MCF 10A (cell line): ENCODE measurements around the gene LYAR. TPM values are rescaled to one million over a fixed set of nuclear protein-coding genes. Genes with fewer than 3 reads are reported as not detected.
"Not testable (repeated sequence)": the region's sequence is repeated elsewhere in the genome, so short reads cannot be mapped to it uniquely, and the experiment has no call there.

ENCODE experiments used
- BruUV-seq: library from RNA; stranded (reverse); fragments of 400-500 nt; replicated peaks from 2 replicates; lab custom pipeline; 2021; lab: Mats Ljungman, UMichigan
- CTCF ChIA-PET: fragments of 300-600 bp; sonication (Branson Sonifier 250); formaldehyde crosslinking; extraction: SDS; loops from one replicate; lab custom pipeline; 2021; ENCODE audit warnings: antibody characterized with exemption, inconsistent platforms; lab: Yijun Ruan, JAX
- POLR2A ChIA-PET: fragments of 300-600, 350-650 bp; sonication (Branson Sonifier 250); formaldehyde crosslinking; extraction: SDS; loops from one replicate; lab custom pipeline; 2020; ENCODE audit warnings: antibody characterized with exemption, inconsistent platforms; lab: Yijun Ruan, JAX
- DNase-seq: peaks from one replicate; pipeline ENCODE4 v3.0.0-alpha.2; 2018; ENCODE audit not compliant: unreplicated experiment
- H3K27ac Mint-ChIP-seq: one replicate; pipeline ENCODE4 v1.8.0; 2022; ENCODE audit warnings: mild to moderate bottlenecking, low read depth, mixed read lengths; ENCODE audit not compliant: unreplicated experiment
- H3K27me3 Mint-ChIP-seq: one replicate; pipeline ENCODE4 v1.8.0; 2022; ENCODE audit warnings: mixed read lengths; ENCODE audit not compliant: insufficient read depth, unreplicated experiment
- H3K36me3 Mint-ChIP-seq: one replicate; pipeline ENCODE4 v1.8.0; 2022; ENCODE audit warnings: mild to moderate bottlenecking, moderate library complexity, mixed read lengths; ENCODE audit not compliant: insufficient read depth, unreplicated experiment
- H3K4me1 Mint-ChIP-seq: one replicate; pipeline ENCODE4 v1.8.0; 2022; ENCODE audit warnings: mixed read lengths; ENCODE audit not compliant: insufficient read depth, unreplicated experiment
- H3K4me3 Mint-ChIP-seq: one replicate; pipeline ENCODE4 v1.8.0; 2022; ENCODE audit warnings: mild to moderate bottlenecking, moderate library complexity, mixed read lengths; ENCODE audit not compliant: unreplicated experiment
- H3K9me3 Mint-ChIP-seq: one replicate; pipeline ENCODE4 v1.8.0; 2022; ENCODE audit warnings: mixed read lengths; ENCODE audit not compliant: unreplicated experiment
- CTCF ChIP-seq: fragments of 200-600 bp; IDR thresholded peaks from one replicate; pipeline ENCODE4 v1.8.0; 2022; ENCODE audit warnings: antibody characterized with exemption, mild to moderate bottlenecking; ENCODE audit not compliant: unreplicated experiment
- intact Hi-C: fragments of 100-400 bp; cut with micrococcal nuclease; formaldehyde crosslinking; loops from 2 replicates; pipeline ENCODE4 v1.14.1; 2022
- total RNA-seq: library from RNA; stranded (reverse); gene quantifications from 2 replicates; pipeline ENCODE4 v1.2.3, GENCODE V29; 2022

Gene LYAR
- total RNA-seq, 1 experiment from 2014 or later: 79.6 TPM

DNA sequence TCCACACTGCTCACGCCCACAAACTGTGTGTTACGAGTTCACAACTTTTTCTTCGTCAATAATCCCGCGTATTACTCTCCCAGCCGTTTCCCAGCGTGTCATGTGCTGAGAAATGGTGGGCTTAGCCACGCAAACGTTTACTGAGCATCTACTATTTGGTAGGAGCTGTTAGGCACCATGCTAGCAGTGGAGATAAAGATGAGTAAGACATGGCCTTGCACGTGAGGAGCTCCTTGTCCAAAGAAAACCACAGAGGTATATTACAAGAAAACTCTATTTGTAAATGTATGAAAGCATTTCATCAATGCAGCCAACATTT, 41.1 kb downstream of the LYAR start:
- H3K27ac Mint-ChIP-seq: peak overlapping the region; percentile 98
- H3K9me3 Mint-ChIP-seq: no peaks in the 10 kb centered on the region
- no peak for DNase-seq
- intact Hi-C loops: no loop called here
- peaks cover 24% of the 10 kb centered on the region for H3K36me3 Mint-ChIP-seq
- ChIA-PET CTCF (interaction anchor here (0.7 to 1.4 kb wide), 2 partner anchors 87 to 376 kb away, joined by 3 to 6 read pairs; no protein-coding TSS in a partner anchor), POLR2A (interaction anchor here (1.0 to 3.3 kb wide), 10 partner anchors 14 to 294 kb away, joined by 3 to 33 read pairs (median 7); partner anchors contain the start of genes LYAR and ZBTB49)
- TF ChIP-seq CTCF: no peak
- no peaks in the 10 kb centered on the region for H3K27me3 Mint-ChIP-seq
- H3K4me1 Mint-ChIP-seq: peaks cover 25% of the 10 kb centered on the region
- H3K4me3 Mint-ChIP-seq: peak overlapping the region; percentile 94
- BruUV-seq: no TSS peak

GRCh38 chr4:4248029-4248884, 41.7 kb downstream of the LYAR start, which contains the start of gene TMEM128:
Gene TMEM128 (minus strand): TSS chr4:4248223. CDS start chr4:4248202, 21 bp downstream.
- H3K4me3 Mint-ChIP-seq: peak within 1 kb of the TSS; percentile 94
- H3K27ac Mint-ChIP-seq: peak within 1 kb of the TSS; percentile 98
- TSS peak; percentile 94 for BruUV-seq
- H3K4me1 Mint-ChIP-seq: peaks cover 25% of the 10 kb centered on the region
- DNase-seq: peak; percentile 91
- no peaks in the 10 kb centered on the region for H3K27me3 Mint-ChIP-seq
- TF ChIP-seq CTCF: no peak
- intact Hi-C loops: no loop called here
- H3K36me3 Mint-ChIP-seq: peaks cover 30% of the 10 kb centered on the region
- CTCF ChIA-PET: interaction anchor here (0.6 to 1.4 kb wide), 5 partner anchors 18 to 669 kb away, joined by 3 to 6 read pairs (median 3); no protein-coding TSS in a partner anchor
- POLR2A ChIA-PET: interaction anchor here (0.6 to 3.3 kb wide), 20 partner anchors 10 to 294 kb away, joined by 3 to 33 read pairs (median 4); partner anchors contain the start of genes LYAR, STX18 and ZBTB49
- H3K9me3 Mint-ChIP-seq: no peaks in the 10 kb centered on the region

DNA sequence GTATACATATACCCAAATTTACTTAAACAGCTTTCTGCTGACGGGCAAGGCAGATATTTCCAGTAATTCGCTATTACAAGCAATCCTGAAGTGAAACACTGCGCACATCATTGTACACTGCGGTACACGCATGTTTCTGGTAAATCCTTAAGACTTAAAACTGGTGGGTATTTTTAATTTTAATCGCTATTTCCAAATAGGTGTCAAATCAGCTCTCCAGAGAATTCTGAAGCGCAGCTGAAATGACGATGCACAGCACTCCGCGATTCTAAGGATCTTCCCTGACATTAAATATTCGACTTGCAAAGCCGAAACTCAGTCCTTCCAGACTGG, 42.3 kb downstream of the LYAR start:
- H3K4me1 Mint-ChIP-seq: peaks cover 25% of the 10 kb centered on the region
- H3K4me3 Mint-ChIP-seq: peak overlapping the region; percentile 94
- no peaks in the 10 kb centered on the region for H3K9me3 Mint-ChIP-seq
- ChIA-PET POLR2A (interaction anchor here (0.6 to 3.3 kb wide), 20 partner anchors 10 to 294 kb away, joined by 3 to 33 read pairs (median 4); partner anchors contain the start of genes LYAR, STX18 and ZBTB49), CTCF (interaction anchor here (0.6 to 1.4 kb wide), 4 partner anchors 19 to 669 kb away, joined by 3 to 6 read pairs (median 4); no protein-coding TSS in a partner anchor)
- H3K27ac Mint-ChIP-seq: peak overlapping the region; percentile 98
- peaks cover 36% of the 10 kb centered on the region for H3K36me3 Mint-ChIP-seq
- no peak for DNase-seq
- TSS peak; percentile 68 for BruUV-seq
- intact Hi-C loops: no loop called here
- no peak for TF ChIP-seq CTCF
- no peaks in the 10 kb centered on the region for H3K27me3 Mint-ChIP-seq

DNA sequence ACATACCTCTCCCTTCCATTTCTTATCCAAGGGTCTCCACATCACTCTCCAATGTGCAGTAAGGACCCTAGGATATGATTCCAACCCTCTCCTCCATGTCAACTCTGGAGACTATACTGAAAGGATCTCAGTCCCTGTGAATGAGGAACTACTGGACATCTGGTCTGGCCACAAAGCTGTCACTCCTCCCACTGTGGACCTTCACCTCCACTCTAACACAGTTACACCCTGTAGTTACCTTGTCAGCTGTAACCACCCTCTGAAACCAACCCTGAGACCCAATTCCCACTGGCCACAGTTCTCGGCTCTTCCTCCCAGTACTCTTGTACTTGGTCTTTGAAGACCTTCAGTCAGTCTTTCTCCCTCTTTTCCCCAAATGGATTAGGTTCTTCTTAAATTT, 44.8 kb downstream of the LYAR start:
- no peak overlapping the region for H3K27ac Mint-ChIP-seq
- H3K4me3 Mint-ChIP-seq: no peak overlapping the region
- CTCF ChIA-PET: no interaction called here

GRCh38 chr4:4239551-4239950, 50.4 kb downstream of the LYAR start:
- intact Hi-C loops, POLR2A ChIA-PET, H3K4me3 Mint-ChIP-seq, H3K9me3 Mint-ChIP-seq, BruUV-seq, H3K27me3 Mint-ChIP-seq, H3K27ac Mint-ChIP-seq, H3K4me1 Mint-ChIP-seq, DNase-seq, CTCF ChIA-PET: not testable (repeated sequence)
- H3K36me3 Mint-ChIP-seq: peaks cover 77% of the 10 kb centered on the region

More for the DNA sequence above, 44.8 kb downstream of the LYAR start:
- no peak for TF ChIP-seq CTCF
- Mint-ChIP-seq H3K9me3 (no peaks in the 10 kb centered on the region), H3K36me3 (peaks cover 61% of the 10 kb centered on the region), H3K4me1 (peaks cover 25% of the 10 kb centered on the region), H3K27me3 (no peaks in the 10 kb centered on the region)
- POLR2A ChIA-PET: no interaction called here
- intact Hi-C loops: no loop called here
- no TSS peak for BruUV-seq
- DNase-seq: no peak
